Peyer's patch (tissue), 4 donors: ENCODE data around the gene CRHR2. TPM values are rescaled to one million over a fixed set of nuclear protein-coding genes. Genes with fewer than 3 reads are reported as not detected.
"Not testable (repeated sequence)": the region's sequence is repeated elsewhere in the genome, so short reads cannot be mapped to it uniquely, and the experiment has no call there.

ENCODE experiments used
- DNase-seq, 3 donors: peaks; one replicate each; pipeline ENCODE4 v3.0.0-alpha.2; 2017 to 2019
- H3K27ac ChIP-seq, 4 donors: fragments of 200-600 bp; sonication (generic); one replicate each; pipeline ENCODE4 v1.5.1; 2016 to 2019
- H3K27me3 ChIP-seq, 2 donors: fragments of 200-600 bp; sonication (generic); one replicate each; pipeline ENCODE4 v1.5.1; 2019
- H3K36me3 ChIP-seq, 3 donors: fragments of 200-600 bp; sonication (generic); one replicate each; pipeline ENCODE4 v1.5.1; 2016 to 2019
- H3K4me1 ChIP-seq, 4 donors: fragments of 200-600 bp; sonication (generic); one replicate each; pipeline ENCODE4 v1.5.1; 2016 to 2019
- H3K4me3 ChIP-seq, 4 donors: fragments of 200-600 bp; sonication (generic); 1 replicate in 3 of 4; 2 replicates in 1 of 4; pipeline ENCODE4 v1.5.1; 2016 to 2019; ENCODE audit warnings: mild to moderate bottlenecking in 1 of 4
- H3K9me3 ChIP-seq, 4 donors: fragments of 200-600 bp; sonication (generic); one replicate each; pipeline ENCODE4 v1.5.1; 2016 to 2019; ENCODE audit warnings: mild to moderate bottlenecking in 1 of 4
- POLR2A ChIP-seq, 2 donors: fragments of 450-650 bp; IDR thresholded peaks; one replicate each; pipeline ENCODE4 v1.5.1; 2017; ENCODE audit warnings: antibody characterized with exemption in 2 of 2, mild to moderate bottlenecking in 2 of 2, moderate library complexity in 2 of 2
- total RNA-seq, 4 donors: library from RNA; depleted of rRNA; stranded (reverse); fragments of >200 nt; gene quantifications; one replicate each; pipeline ENCODE4 v1.1.0, GENCODE V29; 2016
- TF ChIP-seq, protein P1 (sequence below), 6 experiments: fragments of 450-650 bp in 4 of 6; fragments of 200-600 bp in 2 of 6; sonication (generic) in 1 of 6; IDR thresholded peaks; one replicate each; pipeline ENCODE4 v1.5.1; 2017 to 2019; ENCODE audit warnings: antibody characterized with exemption in 6 of 6, mild to moderate bottlenecking in 3 of 6, moderate library complexity in 1 of 6

The CRHR2 gene
- total RNA-seq, 4 donors from 2014 or later = not detected

DNA sequence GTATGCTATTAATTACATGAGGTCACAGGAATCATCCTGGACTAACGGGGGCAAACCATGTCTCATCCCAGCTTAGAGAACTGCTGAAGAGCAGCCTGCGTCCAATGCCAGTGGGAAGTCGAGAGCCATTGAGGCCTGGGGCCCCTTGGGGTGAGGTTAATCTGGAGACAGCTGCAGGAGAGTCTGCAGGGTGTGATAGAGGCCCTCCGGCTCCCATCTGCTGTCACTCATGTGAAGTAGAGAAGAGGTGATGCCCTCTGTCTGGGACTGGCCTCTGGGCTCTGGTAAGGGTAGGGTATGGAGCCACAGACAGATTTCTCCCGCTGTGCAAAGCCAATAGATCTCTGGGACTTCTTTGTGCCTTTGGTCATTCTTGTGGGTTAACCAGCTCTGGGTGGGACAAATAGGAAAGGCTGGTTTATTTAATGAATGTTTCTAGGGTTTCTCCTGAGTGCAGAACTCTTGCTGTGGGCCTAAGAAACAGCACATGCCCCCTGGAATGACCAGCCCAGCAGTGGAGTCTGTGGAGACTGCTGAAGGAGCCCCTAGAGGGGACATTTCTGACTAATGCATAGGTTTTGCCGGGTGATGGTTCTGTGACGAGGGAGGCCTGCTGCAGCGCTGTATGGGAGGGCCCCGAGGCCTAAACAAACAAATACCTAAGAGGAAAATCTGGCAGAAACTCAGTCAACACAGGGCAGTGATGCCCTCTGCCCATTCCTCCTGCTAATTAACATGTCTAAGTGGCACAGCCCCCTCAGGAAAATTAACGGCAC is 34.5 kb downstream of the CRHR2 start:
- no peak for TF ChIP-seq POLR2A (IDR thresholded peaks at IDR 0.05)
- TF ChIP-seq, protein P1, sequence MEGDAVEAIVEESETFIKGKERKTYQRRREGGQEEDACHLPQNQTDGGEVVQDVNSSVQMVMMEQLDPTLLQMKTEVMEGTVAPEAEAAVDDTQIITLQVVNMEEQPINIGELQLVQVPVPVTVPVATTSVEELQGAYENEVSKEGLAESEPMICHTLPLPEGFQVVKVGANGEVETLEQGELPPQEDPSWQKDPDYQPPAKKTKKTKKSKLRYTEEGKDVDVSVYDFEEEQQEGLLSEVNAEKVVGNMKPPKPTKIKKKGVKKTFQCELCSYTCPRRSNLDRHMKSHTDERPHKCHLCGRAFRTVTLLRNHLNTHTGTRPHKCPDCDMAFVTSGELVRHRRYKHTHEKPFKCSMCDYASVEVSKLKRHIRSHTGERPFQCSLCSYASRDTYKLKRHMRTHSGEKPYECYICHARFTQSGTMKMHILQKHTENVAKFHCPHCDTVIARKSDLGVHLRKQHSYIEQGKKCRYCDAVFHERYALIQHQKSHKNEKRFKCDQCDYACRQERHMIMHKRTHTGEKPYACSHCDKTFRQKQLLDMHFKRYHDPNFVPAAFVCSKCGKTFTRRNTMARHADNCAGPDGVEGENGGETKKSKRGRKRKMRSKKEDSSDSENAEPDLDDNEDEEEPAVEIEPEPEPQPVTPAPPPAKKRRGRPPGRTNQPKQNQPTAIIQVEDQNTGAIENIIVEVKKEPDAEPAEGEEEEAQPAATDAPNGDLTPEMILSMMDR (IDR thresholded peaks at IDR 0.05) = no peak
- no peaks in the 10 kb centered on the region for H3K9me3 ChIP-seq
- H3K4me1 ChIP-seq = no peaks in the 10 kb centered on the region
- H3K27ac ChIP-seq = no peak overlapping the region
- no peak overlapping the region for H3K4me3 ChIP-seq
- no peak for DNase-seq
- no peaks in the 10 kb centered on the region for H3K27me3 ChIP-seq
- no peaks in the 10 kb centered on the region for H3K36me3 ChIP-seq

GRCh38 chr7:30646154-30646553 is 36.1 kb downstream of the CRHR2 start:
- TF ChIP-seq, protein P1 (IDR thresholded peaks at IDR 0.05) = no peak
- no peak for TF ChIP-seq POLR2A (IDR thresholded peaks at IDR 0.05)
- no peak overlapping the region for H3K27ac ChIP-seq
- no peaks in the 10 kb centered on the region for H3K27me3 ChIP-seq
- no peaks in the 10 kb centered on the region for H3K36me3 ChIP-seq
- DNase-seq = no peak
- H3K4me1 ChIP-seq = no peaks in the 10 kb centered on the region
- no peaks in the 10 kb centered on the region for H3K9me3 ChIP-seq
- no peak overlapping the region for H3K4me3 ChIP-seq

DNA sequence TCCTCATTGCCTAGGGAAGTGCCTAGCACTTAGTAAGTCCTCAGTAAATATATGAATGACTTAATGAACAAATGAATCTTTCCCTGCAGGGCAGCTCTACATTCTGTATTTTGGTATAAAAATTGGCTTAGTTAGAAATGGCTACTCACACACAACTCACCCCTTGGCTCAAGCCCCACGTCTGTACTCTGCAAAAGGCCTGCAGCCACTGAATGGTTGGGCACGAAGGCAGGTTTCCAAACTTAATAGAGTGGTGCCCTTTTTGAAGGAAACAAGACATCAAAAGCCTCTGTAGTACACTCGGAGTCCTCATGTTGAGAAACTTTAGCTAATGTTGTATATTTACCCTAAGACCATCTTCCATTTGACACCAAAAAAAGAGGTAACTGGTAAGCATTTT is 36.6 kb downstream of the CRHR2 start:
- DNase-seq = no peak
- no peak for TF ChIP-seq POLR2A (IDR thresholded peaks at IDR 0.05)
- TF ChIP-seq, protein P1 (IDR thresholded peaks at IDR 0.05) = no peak
- no peaks in the 10 kb centered on the region for H3K9me3 ChIP-seq
- no peak overlapping the region for H3K4me3 ChIP-seq
- no peaks in the 10 kb centered on the region for H3K4me1 ChIP-seq
- H3K36me3 ChIP-seq = no peaks in the 10 kb centered on the region
- H3K27me3 ChIP-seq = no peaks in the 10 kb centered on the region
- H3K27ac ChIP-seq = no peak overlapping the region

- no peaks in the 10 kb centered on the region for H3K9me3 ChIP-seq
- H3K4me3 ChIP-seq = no peak overlapping the region
- DNase-seq = no peak
- H3K27ac ChIP-seq = no peak overlapping the region
- no peaks in the 10 kb centered on the region for H3K36me3 ChIP-seq
- H3K27me3 ChIP-seq = no peaks in the 10 kb centered on the region
- no peak for TF ChIP-seq POLR2A (IDR thresholded peaks at IDR 0.05)
- TF ChIP-seq, protein P1 (IDR thresholded peaks at IDR 0.05) = no peak
- H3K4me1 ChIP-seq = no peaks in the 10 kb centered on the region
Observed at GRCh38 chr7:30644286-30644955, 37.8 kb downstream of the CRHR2 start.

GRCh38 chr7:30642789-30643188 is 39.5 kb downstream of the CRHR2 start:
- H3K9me3 ChIP-seq = no peaks in the 10 kb centered on the region
- TF ChIP-seq, protein P1 (IDR thresholded peaks at IDR 0.05) = no peak
- no peak for TF ChIP-seq POLR2A (IDR thresholded peaks at IDR 0.05)
- no peak for DNase-seq
- H3K4me1 ChIP-seq = no peaks in the 10 kb centered on the region
- no peak overlapping the region for H3K27ac ChIP-seq
- no peaks in the 10 kb centered on the region for H3K36me3 ChIP-seq
- no peaks in the 10 kb centered on the region for H3K27me3 ChIP-seq
- peak overlapping the region in 2 of 4 donors; percentile 5 to 22 for H3K4me3 ChIP-seq

- H3K9me3 ChIP-seq, DNase-seq, H3K27me3 ChIP-seq, H3K27ac ChIP-seq, H3K36me3 ChIP-seq, H3K4me1 ChIP-seq: not testable (repeated sequence)
- peak overlapping the region in 2 of 4 donors; percentile 5 to 22 for H3K4me3 ChIP-seq
Observed at GRCh38 chr7:30642322-30642721, 39.9 kb downstream of the CRHR2 start.
